Calu3 (cell line): ENCODE data around the gene PRUNE2. TPM values are rescaled to one million over a fixed set of nuclear protein-coding genes. Genes with fewer than 3 reads are reported as not detected.

Experiments used
- BruUV-seq: library from RNA; stranded (reverse); fragments of 400-500 nt; replicated peaks from 2 replicates; lab custom pipeline; 2021; lab: Mats Ljungman, UMichigan
- CTCF ChIA-PET: fragments of 300-600 bp; sonication (Branson Sonifier 250); formaldehyde crosslinking; loops from one replicate; lab custom pipeline; 2022; ENCODE audit warnings: antibody characterized with exemption; lab: Charles Lee
- DNase-seq: peaks from one replicate; pipeline ENCODE4 v3.0.0; 2022
- H3K27ac Mint-ChIP-seq: one replicate; pipeline ENCODE4 v1.8.0; 2022; ENCODE audit warnings: mixed read lengths; ENCODE audit not compliant: unreplicated experiment
- H3K27me3 Mint-ChIP-seq: one replicate; pipeline ENCODE4 v1.8.0; 2022; ENCODE audit warnings: mixed read lengths; ENCODE audit not compliant: unreplicated experiment
- H3K36me3 Mint-ChIP-seq: one replicate; pipeline ENCODE4 v1.8.0; 2022; ENCODE audit warnings: mild to moderate bottlenecking, moderate library complexity, mixed read lengths; ENCODE audit not compliant: insufficient read depth, unreplicated experiment
- H3K4me1 Mint-ChIP-seq: one replicate; pipeline ENCODE4 v1.8.0; 2022; ENCODE audit warnings: mild to moderate bottlenecking, low read depth, mixed read lengths; ENCODE audit not compliant: unreplicated experiment
- H3K4me3 Mint-ChIP-seq: one replicate; pipeline ENCODE4 v1.8.0; 2022; ENCODE audit warnings: mild to moderate bottlenecking, low read depth, moderate library complexity, mixed read lengths; ENCODE audit not compliant: unreplicated experiment
- H3K9me3 Mint-ChIP-seq: one replicate; pipeline ENCODE4 v1.8.0; 2022; ENCODE audit warnings: low read depth, mixed read lengths; ENCODE audit not compliant: unreplicated experiment
- CTCF ChIP-seq: fragments of 200-600 bp; IDR thresholded peaks from one replicate; pipeline ENCODE4 v1.8.0; 2022; ENCODE audit warnings: antibody characterized with exemption; ENCODE audit not compliant: unreplicated experiment
- intact Hi-C: fragments of 100-400 bp; cut with micrococcal nuclease; formaldehyde crosslinking; loops from one replicate; pipeline ENCODE4 v1.10.0; 2022; ENCODE audit not compliant: unreplicated experiment
- total RNA-seq: library from RNA; stranded (reverse); gene quantifications from 2 replicates; pipeline ENCODE4 v1.2.3, GENCODE V29; 2022

The PRUNE2 gene
- total RNA-seq, 1 experiment from 2014 or later: 0.07 TPM

- no peaks in the 10 kb centered on the region for H3K9me3 Mint-ChIP-seq
- intact Hi-C loops: no loop called here
- H3K27ac Mint-ChIP-seq: no peak overlapping the region
- no peaks in the 10 kb centered on the region for H3K4me1 Mint-ChIP-seq
- no peaks in the 10 kb centered on the region for H3K36me3 Mint-ChIP-seq
- no TSS peak for BruUV-seq
- no peak for DNase-seq
- no peak for TF ChIP-seq CTCF
- H3K4me3 Mint-ChIP-seq: no peak overlapping the region
- CTCF ChIA-PET: no interaction called here
- H3K27me3 Mint-ChIP-seq: no peaks in the 10 kb centered on the region
Observed at GRCh38 chr9:76654575-76654974, 251.3 kb downstream of the PRUNE2 start.

DNA sequence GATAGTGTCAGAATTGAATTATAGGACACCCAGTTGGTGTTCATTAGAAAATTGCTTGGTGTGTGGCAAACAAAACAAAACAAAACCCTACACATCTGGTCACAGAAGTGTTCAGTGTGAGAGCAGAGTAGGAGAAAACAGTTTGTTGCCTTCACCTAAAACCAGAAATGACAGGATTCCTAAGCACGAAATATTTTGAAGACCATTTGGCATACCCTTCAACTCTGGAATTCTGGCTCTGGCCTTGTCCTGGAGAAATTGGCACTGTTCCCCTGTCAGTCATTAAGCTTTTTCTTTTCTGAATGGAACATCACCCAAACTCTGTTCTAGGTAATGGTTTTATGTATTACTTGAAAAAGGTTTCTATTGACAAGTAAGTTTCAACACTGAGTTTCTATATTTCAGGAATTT, 251.9 kb downstream of the PRUNE2 start:
- intact Hi-C loops: no loop called here
- DNase-seq: no peak
- Mint-ChIP-seq H3K36me3 (no peaks in the 10 kb centered on the region), H3K4me1 (no peaks in the 10 kb centered on the region), H3K4me3 (no peak overlapping the region), H3K27me3 (no peaks in the 10 kb centered on the region), H3K9me3 (no peaks in the 10 kb centered on the region), H3K27ac (no peak overlapping the region)
- no peak for TF ChIP-seq CTCF
- no TSS peak for BruUV-seq
- CTCF ChIA-PET: interaction anchor here (0.6 kb wide), 1 partner anchor 247 kb away, joined by 3 read pairs; no protein-coding TSS in a partner anchor

DNA sequence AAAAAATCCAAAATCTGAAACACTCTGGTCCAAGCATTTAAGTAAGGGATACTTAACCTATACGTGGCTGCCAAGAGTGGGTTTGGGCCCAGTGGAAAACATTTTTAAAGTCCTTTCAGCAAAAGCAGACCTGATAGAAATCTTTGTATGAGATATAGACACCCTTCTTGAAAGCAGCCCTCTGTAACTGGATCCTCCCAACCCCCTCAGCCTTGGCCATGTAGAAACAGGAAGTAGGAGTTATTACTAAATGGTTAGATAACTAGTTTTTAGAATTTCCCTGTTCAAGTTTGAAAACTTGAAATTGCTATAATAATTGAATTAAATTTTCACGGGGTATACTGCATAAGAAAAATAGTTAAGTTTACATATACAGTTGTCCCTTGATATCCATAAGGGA, 253.0 kb downstream of the PRUNE2 start:
- H3K27me3 Mint-ChIP-seq: no peaks in the 10 kb centered on the region
- no peaks in the 10 kb centered on the region for H3K9me3 Mint-ChIP-seq
- intact Hi-C loops: no loop called here
- DNase-seq: no peak
- no peaks in the 10 kb centered on the region for H3K36me3 Mint-ChIP-seq
- no peak overlapping the region for H3K4me3 Mint-ChIP-seq
- no TSS peak for BruUV-seq
- no peak overlapping the region for H3K27ac Mint-ChIP-seq
- TF ChIP-seq CTCF: no peak
- CTCF ChIA-PET: no interaction called here
- H3K4me1 Mint-ChIP-seq: no peaks in the 10 kb centered on the region

GRCh38 chr9:76651119-76651705, 254.7 kb downstream of the PRUNE2 start:
- H3K27ac Mint-ChIP-seq: no peak overlapping the region
- TF ChIP-seq CTCF: no peak
- H3K4me1 Mint-ChIP-seq: no peaks in the 10 kb centered on the region
- intact Hi-C loops: no loop called here
- BruUV-seq: no TSS peak
- no peaks in the 10 kb centered on the region for H3K36me3 Mint-ChIP-seq
- no peaks in the 10 kb centered on the region for H3K9me3 Mint-ChIP-seq
- no peak for DNase-seq
- CTCF ChIA-PET: interaction anchor here (0.5 kb wide), 1 partner anchor 805 kb away, joined by 4 read pairs; no protein-coding TSS in a partner anchor
- no peak overlapping the region for H3K4me3 Mint-ChIP-seq
- H3K27me3 Mint-ChIP-seq: no peaks in the 10 kb centered on the region
